Posterior vena cava (tissue), 2 donors: ENCODE measurements around the gene TRAF3. TPM values are rescaled to one million over a fixed set of nuclear protein-coding genes. Genes with fewer than 3 reads are reported as not detected.

Experiments
- DNase-seq: peaks from one replicate; pipeline ENCODE4 v3.0.0-alpha.2; 2020; ENCODE audit warnings: low spot score
- intact Hi-C, 2 donors: fragments of 100-400 bp; cut with DNase I; formaldehyde crosslinking; loops; one replicate each; pipeline versions ENCODE4 v1.14.1 to v1.14.2; 2022 to 2023
- total RNA-seq, 2 donors: library from RNA; stranded (reverse); fragmentation: NEBNext Ultra II Directional; extraction: Animal tissue kit (Norgen Biotek cat#: 25700); gene quantifications; one replicate each; pipeline ENCODE4 v1.2.1, GENCODE V29; 2021
- donor health status: DM: yes; HTN: yes; CAD: no.
- donor health status: DM: yes; HTN: yes; CAD: no.

Gene TRAF3
- total RNA-seq, 2 donors from 2014 or later: 17.8 to 28.0 TPM

DNA sequence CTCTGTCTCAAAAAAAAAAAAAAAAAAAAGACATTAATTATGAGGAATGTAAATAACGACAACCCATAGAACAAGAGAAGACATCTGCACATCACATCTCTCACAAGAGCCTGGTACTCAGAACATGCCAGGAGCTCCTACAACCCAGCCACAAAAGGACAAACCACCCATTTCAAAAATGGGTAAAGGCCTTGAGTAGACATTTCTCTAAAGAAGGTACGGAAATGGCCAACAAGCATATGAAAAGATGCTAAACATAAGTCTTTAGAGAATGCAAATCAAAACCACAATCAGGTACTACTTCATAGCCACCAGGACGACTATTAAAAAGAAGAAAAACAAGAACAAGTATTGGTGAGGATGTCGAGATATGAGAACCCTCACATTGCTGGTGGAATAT lies 158.5 kb downstream of the TRAF3 start:
- intact Hi-C loops: no loop called here

DNA sequence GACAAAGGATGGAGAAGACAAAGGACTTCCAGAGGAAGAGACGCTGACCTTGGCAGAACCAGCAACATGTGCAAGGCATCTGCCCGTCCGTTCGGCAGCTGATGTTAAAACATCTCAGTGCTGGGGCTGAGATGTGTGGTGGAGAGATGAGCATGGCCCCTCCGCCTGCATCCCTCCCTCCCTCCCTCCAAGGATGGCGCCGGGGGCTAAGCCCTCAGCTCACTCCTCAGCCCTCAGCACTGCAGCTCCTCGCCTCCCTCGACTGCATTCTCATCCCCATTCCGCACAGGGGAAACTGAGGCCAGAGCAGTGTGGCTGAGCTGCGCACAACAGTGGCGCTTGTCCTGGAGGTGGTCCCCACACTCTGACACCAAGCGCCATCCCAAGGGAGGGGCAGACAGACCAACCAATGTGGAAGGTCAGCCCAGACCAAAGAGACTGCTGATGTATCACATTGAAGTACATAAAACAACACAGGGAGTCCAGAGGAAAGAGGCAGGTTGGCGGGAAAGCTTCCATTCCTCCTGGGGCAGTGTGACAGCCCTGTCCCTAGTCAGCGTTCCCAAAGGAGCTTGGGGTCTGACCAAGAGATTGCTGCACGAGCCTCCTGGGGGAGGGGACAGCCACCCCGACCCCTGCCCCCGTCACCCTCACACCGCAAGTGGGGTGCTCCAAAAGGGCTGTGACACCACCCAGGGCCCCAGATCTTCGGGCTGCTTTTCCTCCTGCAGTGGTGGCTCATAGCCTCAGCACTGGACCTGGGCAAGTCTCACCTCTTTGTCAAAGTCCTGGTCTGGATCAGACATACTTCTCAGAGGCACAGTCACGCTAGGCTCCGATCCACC lies 160.3 kb downstream of the TRAF3 start:
- intact Hi-C loops: no loop called here
- DNase-seq: peak; percentile 70

More for the DNA sequence above, 158.5 kb downstream of the TRAF3 start:
- DNase-seq: no peak

DNA sequence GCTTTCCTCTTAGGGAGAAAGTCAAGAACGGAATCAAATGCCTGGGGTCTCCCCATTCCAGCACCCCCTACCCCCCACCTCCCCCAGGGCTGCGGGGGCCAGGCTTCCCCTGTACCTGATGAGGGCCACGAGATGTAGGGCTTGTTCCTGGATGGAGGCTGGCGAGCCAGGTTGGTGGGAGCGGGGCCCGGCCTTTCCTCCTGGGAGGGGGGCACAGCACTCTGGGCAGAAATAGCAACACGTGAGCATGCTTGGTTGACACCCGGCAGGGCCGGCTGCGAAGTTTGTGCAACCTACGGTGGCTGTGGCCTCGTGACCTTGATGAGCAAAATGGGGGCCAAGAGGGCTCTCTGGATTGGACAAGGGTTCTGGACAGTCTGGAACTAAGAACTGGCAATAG lies 160.9 kb downstream of the TRAF3 start:
- intact Hi-C loops: no loop called here
- no peak for DNase-seq

DNA sequence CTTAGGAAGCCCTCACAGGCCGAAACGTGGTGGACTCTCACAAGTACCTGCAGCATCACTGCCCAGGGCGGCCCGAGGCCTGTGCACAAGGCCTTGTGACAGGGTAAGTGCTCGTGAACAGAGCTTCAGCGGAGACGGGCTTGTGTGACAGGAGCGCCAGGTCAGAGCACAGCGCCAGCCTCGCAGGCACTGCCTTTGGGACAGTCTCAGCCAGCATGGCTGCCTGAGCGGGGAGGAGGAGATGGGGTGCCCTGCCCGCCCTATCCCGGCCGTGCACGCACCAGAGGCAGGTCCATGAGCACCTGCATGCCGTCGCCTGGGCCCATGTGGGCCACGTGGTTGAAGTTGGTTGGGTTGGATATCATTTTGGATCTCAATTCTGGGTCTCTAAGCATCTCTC lies 162.1 kb downstream of the TRAF3 start:
- intact Hi-C loops: no loop called here
- peak; percentile 75 for DNase-seq

DNA sequence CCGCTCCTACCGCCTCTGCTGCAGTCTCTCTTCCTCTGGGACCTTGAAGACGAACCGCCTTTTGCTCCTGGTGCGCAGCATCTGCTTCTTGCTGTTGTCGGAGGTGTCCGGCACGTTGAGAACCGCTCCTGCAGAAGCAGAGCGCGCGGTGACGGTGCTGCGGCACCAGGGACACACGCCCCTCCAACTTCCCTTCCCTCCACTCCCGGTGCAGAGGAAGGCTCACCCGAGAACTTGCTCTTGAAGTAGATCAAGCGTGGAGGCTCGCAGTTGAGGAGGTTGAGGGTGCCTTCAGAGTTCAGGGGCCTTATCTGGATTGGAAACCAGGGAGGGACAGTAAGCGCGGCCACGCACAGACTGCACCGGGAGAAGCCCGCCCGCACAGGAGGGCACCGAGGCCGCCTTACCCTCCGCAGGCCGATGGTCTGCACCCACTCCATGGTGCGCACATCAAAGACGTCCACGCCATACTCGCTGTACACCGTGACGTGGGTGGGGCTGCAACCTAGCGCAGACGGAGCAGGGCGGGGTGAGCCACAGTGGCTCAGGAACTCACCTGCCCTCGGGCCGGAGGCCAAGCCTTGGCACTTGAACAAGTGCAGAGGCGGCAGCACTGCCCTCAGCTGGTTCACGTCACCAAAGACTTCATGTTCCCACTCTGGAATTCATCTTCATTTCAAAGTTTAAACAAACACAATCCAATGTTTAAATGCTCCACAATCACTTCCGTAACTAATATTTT lies 162.7 kb downstream of the TRAF3 start:
- intact Hi-C loops: no loop called here
- peak; percentile 75 for DNase-seq

DNA sequence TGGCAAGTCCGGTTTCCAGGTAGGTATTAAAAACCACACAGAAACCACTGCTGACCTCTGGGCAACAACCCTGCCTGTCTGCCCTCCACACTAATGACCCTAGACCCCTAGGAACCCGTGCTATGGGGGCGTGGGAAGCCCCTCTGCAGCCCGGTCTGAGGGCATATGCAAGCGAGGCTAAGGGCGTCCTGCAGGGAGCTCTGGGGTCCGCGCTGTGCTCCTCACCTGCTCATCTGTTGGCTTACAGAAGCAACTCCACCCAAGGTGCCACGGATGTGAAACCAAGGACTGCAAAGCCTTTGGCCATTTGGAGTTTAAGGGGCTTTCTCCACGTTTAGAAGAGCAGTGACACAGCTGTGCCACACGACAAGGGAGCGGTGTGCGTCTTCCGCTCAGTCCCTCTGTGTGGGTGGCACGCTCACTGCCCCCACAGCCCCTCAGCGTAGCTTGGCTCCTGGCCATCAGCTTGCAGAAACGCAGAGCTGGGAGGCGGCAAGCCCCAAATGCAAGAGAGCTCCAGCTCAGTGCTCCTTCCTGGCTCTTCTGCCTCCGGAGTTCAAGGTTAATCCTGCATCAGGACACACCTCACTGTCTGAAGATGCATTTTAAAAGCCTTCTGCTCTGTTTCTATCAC lies 163.6 kb downstream of the TRAF3 start:
- intact Hi-C loops: no loop called here
- DNase-seq: no peak

DNA sequence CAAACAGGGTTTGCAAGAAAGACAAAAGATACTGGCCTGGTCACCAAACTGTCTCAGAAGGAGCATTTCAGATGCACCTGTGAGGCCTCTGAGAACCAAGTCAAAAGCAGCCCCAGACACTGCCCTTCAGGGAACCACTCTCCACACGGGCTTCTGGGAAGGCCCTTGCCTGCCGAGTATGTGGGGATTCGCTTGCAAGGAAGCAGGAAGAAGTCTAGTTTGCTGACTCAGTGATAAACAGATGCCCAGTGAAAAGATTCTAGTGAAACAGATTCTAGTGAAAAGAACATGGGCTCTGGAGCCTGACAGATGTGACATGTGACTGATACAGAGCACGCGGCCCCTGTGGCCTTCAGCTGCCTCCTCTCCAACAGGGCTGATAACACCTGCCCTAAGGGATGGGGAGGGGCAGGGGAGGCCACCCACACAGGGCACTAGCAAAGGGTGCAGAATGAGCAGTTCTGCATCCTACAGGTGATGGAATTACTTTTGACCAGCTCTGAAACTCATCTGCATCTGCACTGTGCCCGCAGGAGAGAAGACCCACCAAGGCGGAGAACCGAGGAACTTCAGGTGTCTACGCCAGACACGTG lies 164.3 kb downstream of the TRAF3 start:
- intact Hi-C loops: no loop called here
- no peak for DNase-seq

DNA sequence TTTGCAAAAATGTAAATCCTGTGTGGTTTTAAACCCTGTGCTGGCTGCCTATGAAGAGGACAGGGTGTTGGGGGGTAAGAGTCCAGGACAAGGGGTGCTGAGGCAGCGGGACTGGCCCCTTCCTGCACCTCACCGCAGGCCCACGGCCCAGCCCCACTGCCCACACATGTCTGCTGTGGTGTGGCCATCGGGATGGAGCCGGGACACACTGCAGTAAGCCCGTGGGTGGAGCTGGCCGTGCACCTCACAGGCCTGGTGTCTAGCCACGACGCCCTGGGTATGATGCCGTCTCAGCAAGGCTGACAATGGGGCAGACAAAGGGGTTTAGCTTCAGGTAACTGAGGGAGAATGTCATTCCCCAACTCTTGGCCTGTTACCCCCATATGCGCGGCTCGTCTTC lies 164.8 kb downstream of the TRAF3 start:
- intact Hi-C loops: no loop called here
- DNase-seq: no peak

DNA sequence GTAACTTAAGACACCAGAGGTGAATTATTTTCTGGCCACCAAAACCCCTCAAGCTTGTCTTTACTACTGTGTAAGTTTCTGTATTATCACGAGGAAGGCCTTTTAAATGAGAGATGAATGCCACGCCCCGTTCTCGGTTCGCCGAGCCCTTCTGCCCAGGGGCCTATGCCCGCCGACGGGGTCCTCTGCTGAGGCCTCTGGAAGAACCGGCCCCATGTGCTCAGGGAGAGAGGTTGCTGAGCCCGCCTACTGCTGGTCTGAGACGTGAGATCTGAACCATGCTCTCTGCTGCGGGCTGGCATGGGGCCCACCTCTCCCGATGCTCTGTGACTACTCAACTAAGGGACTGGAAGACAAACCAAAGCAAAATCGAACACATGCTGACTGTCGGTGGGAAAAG lies 166.2 kb downstream of the TRAF3 start:
- intact Hi-C loops: no loop called here
- no peak for DNase-seq

DNA sequence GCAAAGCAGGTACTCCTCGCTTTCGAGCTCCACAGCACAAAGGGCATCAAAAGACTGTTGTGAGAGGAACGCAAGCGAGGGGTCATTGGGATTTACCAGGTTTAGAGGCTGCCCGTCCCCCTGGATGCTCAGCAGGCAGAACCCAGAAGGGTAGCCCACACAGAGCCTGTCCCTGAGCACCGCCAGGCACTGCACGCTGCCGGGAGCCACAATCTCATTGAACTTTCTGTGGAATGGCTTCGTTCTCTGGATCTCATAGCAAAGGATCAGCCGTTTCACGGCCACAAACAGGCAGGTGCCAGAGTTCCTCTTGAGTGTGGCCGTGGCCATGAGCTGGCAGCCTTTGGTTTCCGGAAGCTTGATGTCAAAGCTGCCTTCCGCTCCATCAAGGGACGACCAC lies 166.7 kb downstream of the TRAF3 start:
- intact Hi-C loops: no loop called here
- no peak for DNase-seq

DNA sequence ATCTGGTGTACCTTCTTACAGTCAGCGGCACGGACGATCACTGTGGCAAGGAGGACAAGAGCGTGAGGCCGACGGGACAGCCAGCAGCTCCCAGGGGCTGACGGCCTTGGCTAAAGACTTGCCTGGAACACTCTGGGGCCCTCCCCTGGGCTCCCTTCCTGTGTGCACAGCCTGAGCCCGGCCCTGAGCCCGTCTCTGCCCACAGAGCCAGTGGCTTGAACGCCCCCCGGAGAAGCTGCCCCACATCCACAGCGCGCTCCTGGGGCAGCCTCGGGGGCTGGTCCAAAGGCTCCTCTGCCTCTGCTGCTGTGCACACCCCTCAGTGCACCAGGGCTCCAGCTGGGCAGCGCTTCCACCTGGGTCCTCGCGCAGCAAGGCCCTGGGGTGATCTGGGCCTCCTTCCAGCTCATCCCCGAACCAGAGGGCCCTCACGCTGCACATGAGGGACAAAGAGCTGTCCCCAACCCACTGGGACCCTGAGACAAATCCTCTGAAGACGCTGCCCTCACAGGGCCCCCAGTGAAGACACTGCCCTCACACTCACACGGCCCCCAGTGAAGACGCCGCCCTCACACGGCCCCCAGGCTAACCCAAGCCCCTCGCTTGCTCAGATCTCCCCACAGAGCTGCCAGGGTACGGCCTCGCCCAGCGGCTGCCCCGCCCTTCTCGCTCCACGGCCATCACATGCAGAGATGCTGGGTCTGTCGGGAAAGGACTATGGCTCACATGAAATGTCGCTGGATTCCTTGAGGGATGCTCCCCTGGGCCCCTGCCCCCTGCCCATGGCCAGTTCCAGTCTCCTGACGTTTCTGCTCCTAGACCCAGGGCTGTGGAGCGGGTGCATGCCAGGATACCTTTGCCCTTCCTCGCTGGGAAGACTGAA lies 167.4 kb downstream of the TRAF3 start:
- DNase-seq: no peak
- intact Hi-C loops: no loop called here

DNA sequence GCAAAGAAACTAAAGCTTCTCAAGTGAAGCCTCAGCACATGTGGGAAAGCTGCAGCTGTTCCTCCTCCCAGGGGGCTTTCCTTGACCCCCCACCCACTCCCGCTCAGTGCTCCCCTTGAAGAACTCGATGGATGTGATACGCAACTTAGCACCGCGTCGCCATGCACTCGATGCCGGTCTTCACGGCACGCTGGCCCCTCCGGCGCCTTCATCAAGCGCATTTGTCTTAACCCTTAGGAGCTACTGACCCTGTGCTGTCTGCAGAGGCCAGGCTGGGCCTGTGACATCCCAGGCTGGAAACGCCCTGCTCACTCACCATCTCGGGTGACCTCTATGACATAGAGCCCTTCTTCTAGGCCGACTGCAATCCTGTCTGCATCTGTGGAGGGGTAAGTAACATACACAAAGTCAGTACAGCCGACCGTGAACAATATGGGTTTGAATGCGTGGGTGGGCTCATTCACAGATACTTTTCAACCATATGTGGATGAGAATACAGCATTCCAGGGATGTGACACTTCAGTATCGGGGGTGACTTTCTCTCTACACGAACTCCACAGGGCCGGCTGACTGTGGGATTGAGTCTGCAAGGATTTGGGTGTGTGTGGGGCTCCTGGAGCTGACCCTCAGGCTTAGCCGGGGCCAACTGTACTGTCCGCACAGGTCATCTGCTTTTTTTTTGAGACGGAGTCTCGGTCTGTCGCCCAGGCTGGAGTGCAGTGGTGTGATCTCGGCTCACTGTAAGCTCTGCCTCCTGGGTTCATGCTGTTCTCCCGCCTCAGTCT lies 168.3 kb downstream of the TRAF3 start:
- intact Hi-C loops: no loop called here
- DNase-seq: no peak

DNA sequence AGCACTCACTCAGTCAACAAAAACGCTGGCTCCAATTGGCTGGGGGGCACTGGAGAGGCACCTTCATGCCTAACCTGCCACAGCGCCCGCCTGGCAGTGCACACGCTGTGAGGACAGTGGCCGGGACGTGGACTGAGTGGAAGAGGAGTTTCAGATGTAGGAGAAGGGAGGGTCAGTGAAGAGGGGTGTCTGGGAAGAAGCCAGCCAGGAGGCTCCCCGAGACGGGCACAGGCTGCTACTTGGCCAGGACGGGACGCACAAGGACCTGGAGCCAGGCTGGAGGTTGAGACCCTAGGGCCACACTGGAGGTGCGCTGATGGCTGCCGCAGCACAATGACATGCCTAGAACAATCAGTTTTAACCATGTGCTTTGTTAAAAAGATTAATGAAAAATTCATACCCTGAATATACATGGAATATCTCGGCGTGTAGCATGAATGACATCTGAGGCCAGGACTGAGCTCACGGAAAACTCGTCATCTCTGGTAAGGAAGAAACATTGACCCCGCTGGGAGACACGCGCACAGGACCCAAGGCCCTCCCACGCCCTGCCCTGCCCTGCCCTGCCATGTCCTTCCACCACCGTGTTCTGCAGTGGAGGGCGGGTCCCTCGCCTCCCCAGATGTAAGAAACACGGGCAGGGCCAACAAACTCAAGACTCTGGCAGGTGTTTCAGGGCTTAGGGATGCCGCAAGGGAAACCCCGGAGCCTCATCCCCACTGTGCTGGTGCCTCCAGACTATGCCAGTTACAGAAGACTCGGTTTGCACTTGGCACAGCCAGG lies 170.3 kb downstream of the TRAF3 start:
- no peak for DNase-seq
- intact Hi-C loops: no loop called here

DNA sequence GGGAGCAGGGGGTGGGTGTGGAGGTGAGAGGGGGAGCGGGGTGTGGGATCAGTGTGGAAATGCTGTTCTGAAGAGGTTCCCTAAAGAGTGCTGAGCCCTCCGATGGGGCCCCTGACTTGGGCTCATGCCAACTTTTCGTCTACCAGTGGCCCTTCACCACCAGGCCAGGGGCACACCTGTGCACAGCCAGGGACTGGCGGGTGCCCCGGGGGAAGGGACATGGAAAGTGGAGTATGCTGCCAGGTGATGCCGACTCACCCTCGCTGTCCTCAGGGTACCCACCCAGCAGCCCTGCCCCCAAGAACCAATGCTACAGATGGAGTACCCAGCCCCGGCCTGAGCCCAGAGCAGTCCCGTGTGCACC lies 171.4 kb downstream of the TRAF3 start:
- intact Hi-C loops: no loop called here
- DNase-seq: no peak

DNA sequence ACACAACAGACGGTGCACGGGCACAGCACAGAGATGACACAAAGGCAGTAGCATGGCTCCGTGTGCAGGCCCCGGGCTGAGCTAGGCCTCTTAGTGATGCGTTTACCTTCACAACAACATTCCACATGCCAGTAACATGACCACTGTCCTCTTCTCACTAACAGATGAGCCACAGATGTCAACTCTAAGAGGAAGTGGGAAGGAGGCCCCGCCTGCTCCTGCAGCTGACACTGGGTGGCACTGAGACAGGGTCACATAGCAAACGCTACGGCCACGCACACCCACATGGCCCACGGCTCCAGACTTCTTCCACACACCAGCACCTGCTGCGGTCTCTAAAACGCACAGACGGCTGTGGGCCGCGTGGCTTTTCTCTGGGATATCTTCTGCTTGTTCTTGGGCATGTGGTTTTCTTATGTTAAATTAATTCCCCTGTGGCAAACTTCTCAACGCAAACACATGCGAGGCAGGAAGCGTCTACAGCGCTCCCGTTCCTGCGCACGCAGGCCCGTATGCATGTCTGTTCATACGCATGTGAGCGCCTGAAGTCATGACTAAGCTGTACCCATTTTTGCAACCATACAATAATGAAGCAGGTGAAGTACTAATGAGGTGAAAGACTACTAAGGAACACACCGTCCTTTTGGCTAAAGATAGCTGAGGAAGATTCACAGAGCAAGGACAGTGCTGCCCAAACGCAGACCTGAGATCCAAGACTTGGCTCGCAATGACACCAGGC lies 172.0 kb downstream of the TRAF3 start:
- intact Hi-C loops: no loop called here

DNA sequence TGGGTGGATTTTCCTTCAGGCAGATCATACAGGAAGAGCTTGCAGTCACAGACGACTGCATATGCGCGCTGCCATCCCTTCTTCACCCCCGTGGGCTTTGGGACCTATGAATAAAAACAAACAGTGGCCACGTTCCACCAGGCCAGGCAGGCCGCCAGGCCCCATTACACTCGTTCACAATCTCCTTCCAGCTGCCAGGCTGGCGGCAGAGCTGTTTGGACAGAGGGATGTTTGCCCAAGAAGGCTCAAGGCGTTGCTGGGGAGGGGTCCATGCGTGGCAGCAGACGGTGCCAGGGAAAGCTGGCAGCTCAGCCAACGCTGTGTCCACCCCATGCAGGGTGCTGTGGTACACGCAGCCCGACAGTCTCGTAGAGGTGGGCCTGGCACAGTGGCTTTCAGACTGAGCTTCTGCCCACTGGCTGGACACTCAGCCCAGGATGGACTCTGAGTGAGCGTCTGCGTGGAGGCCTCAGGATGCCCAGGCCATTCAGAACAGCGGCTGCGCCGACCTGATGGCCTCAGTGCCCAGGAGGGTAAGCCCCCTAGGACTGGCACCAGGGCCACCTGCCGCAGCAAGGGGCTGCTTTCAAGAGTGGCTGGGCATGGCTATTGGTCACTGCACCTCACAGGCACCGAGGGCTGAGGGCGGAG lies 172.7 kb downstream of the TRAF3 start:
- intact Hi-C loops: no loop called here
- no peak for DNase-seq

More for the DNA sequence above, 172.0 kb downstream of the TRAF3 start:
- no peak for DNase-seq
